HCT116 (cell line): ENCODE measurements around the gene CLASP2. TPM values are rescaled to one million over a fixed set of nuclear protein-coding genes. Genes with fewer than 3 reads are reported as not detected.

Experiments used
- ATAC-seq: fragments of 200-7000 bp; cut with Tn5 transposase; 2 replicates; pipeline ENCODE4 v1.9.1; 2020; ENCODE audit warnings: mild to moderate bottlenecking, moderate library complexity
- BruUV-seq: library from RNA; stranded (reverse); fragments of 400-500 nt; replicated peaks from 2 replicates; lab custom pipeline; 2021; lab: Mats Ljungman, UMichigan
- CTCF ChIA-PET: fragments of 300-600 bp; sonication (Branson Sonifier 250); formaldehyde crosslinking; loops from one replicate; lab custom pipeline; 2021; ENCODE audit warnings: antibody characterized with exemption; lab: Charles Lee
- POLR2A ChIA-PET: fragments of 300-600, 350-600 bp; sonication (Branson Sonifier 250); formaldehyde crosslinking; loops from one replicate; lab custom pipeline; 2021; ENCODE audit warnings: antibody characterized with exemption; lab: Charles Lee
- RAD21 ChIA-PET, 2 experiments: fragments of 300-600 bp; sonication (Branson Sonifier 250); formaldehyde crosslinking; loops; one replicate each; lab custom pipeline; 2023; ENCODE audit warnings: low total read pairs in 2 of 2; ENCODE audit not compliant: uncharacterized antibody in 2 of 2, unreplicated experiment in 2 of 2, low non-redundant PET in 1 of 2; lab: Charles Lee
- DNase-seq: peaks from one replicate; pipeline ENCODE4 v3.0.0-alpha.2; 2010; ENCODE audit warnings: low read depth, low spot score
- H2AFZ ChIP-seq: fragments of 200-600 bp; shearing (Covaris generic), sonication (generic); 2 replicates; pipeline ENCODE4 v1.6.1; 2017; ENCODE audit warnings: low read depth, mixed run types, mixed read lengths, antibody characterized with exemption, low read length; ENCODE audit not compliant: poor library complexity, severe bottlenecking
- H3K27ac ChIP-seq: 2 replicates; pipeline ENCODE4 v1.5.1; 2012; ENCODE audit warnings: low read depth, low read length
- H3K27me3 ChIP-seq: fragments of 200-600 bp; sonication (generic); 2 replicates; pipeline ENCODE4 v1.6.1; 2016; ENCODE audit warnings: mixed run types, low read length, mixed read lengths; ENCODE audit not compliant: insufficient read depth
- H3K36me3 ChIP-seq, 2 experiments: fragments of 200-500 bp in 1 of 2; fragments of 200-600 bp in 1 of 2; sonication (Bioruptor generic) in 1 of 2; sonication (generic) in 1 of 2; 2 replicates each; pipeline versions ENCODE4 v1.5.1 to v1.6.1; 2014 to 2016; ENCODE audit warnings: low read length in 2 of 2, inconsistent platforms in 1 of 2, mixed read lengths in 1 of 2, mixed run types in 1 of 2; ENCODE audit not compliant: insufficient read depth in 2 of 2, control insufficient read depth in 1 of 2
- H3K4me1 ChIP-seq, 2 experiments: fragments of 200-600 bp in 1 of 2; sonication (generic) in 1 of 2; 2 replicates each; pipeline versions ENCODE4 v1.5.1 to v1.6.1; 2012 to 2017; ENCODE audit warnings: low read length in 2 of 2, inconsistent platforms in 1 of 2, mild to moderate bottlenecking in 1 of 2, mixed read lengths in 1 of 2, mixed run types in 1 of 2, moderate library complexity in 1 of 2; ENCODE audit not compliant: insufficient read depth in 2 of 2, control insufficient read depth in 1 of 2
- H3K4me2 ChIP-seq: fragments of 200-600 bp; sonication (generic); 2 replicates; pipeline ENCODE4 v1.6.1; 2017; ENCODE audit warnings: mixed run types, low read length, mixed read lengths
- H3K4me3 ChIP-seq, 2 experiments: fragments of 200-600 bp in 1 of 2; sonication (generic) in 1 of 2; replicated peaks in 1 of 2; 2 replicates each; pipeline ENCODE4 v1.5.1; 2011 to 2016; ENCODE audit warnings: low read length in 2 of 2, control low read depth in 1 of 2, low read depth in 1 of 2, mild to moderate bottlenecking in 1 of 2, mixed read lengths in 1 of 2, mixed run types in 1 of 2
- H3K79me2 ChIP-seq: fragments of 200-600 bp; sonication (generic); 2 replicates; pipeline ENCODE4 v1.6.1; 2017; ENCODE audit warnings: mild to moderate bottlenecking, mixed run types, low read length, moderate library complexity, mixed read lengths; ENCODE audit not compliant: insufficient read depth
- H3K9ac ChIP-seq: fragments of 200-600 bp; sonication (generic); 2 replicates; pipeline ENCODE4 v1.6.1; 2016; ENCODE audit warnings: low read length, mixed read lengths
- H3K9me2 ChIP-seq: fragments of 200-600 bp; sonication (generic), shearing (Covaris generic); 2 replicates; pipeline ENCODE4 v1.6.1; 2017; ENCODE audit warnings: mixed run types, mild to moderate bottlenecking, moderate library complexity; ENCODE audit not compliant: insufficient read depth
- H3K9me3 ChIP-seq, 2 experiments: fragments of 200-500 bp in 1 of 2; fragments of 200-600 bp in 1 of 2; sonication (Bioruptor generic) in 1 of 2; sonication (generic) in 1 of 2; 2 replicates each; pipeline ENCODE4 v1.6.1; 2014 to 2017; ENCODE audit warnings: low read length in 2 of 2, mixed read lengths in 2 of 2, inconsistent platforms in 1 of 2, low read depth in 1 of 2, mild to moderate bottlenecking in 1 of 2, mixed run types in 1 of 2, moderate library complexity in 1 of 2; ENCODE audit not compliant: control insufficient read depth in 1 of 2, insufficient read depth in 1 of 2
- H4K20me1 ChIP-seq: fragments of 200-600 bp; sonication (generic), shearing (Covaris generic); 2 replicates; pipeline ENCODE4 v1.6.1; 2017; ENCODE audit warnings: mixed run types, mild to moderate bottlenecking, moderate library complexity; ENCODE audit not compliant: insufficient read depth
- EZH2 ChIP-seq: fragments of 200-600 bp; sonication (generic); IDR thresholded peaks from 2 replicates; pipeline ENCODE4 v1.6.1; 2017; ENCODE audit warnings: antibody characterized with exemption, mixed run types
- EZH2phosphoT487 ChIP-seq: fragments of 200-600 bp; IDR thresholded peaks from 2 replicates; pipeline ENCODE4 v1.6.1; 2018; ENCODE audit warnings: antibody characterized with exemption, borderline replicate concordance
- POLR2AphosphoS5 ChIP-seq: IDR thresholded peaks from 2 replicates; pipeline ENCODE4 v1.6.1; 2011; ENCODE audit warnings: mild to moderate bottlenecking, low read depth, low read length, moderate library complexity
- SIN3A ChIP-seq: IDR thresholded peaks from 2 replicates; pipeline ENCODE4 v1.6.1; 2012; ENCODE audit warnings: low read depth
- TCF7L2 ChIP-seq: IDR thresholded peaks from 2 replicates; pipeline ENCODE4 v1.7.0; 2011; ENCODE audit warnings: borderline replicate concordance, inconsistent platforms; ENCODE audit not compliant: insufficient read depth, insufficient read length; ENCODE audit errors: extremely low read depth
- YY1 ChIP-seq: IDR thresholded peaks from 2 replicates; pipeline ENCODE4 v1.6.1; 2011; ENCODE audit warnings: low read length, low read depth, moderate library complexity, mild to moderate bottlenecking; ENCODE audit not compliant: insufficient replicate concordance; ENCODE audit errors: extremely low read depth
- ZNF274 ChIP-seq: fragments of 200-500 bp; sonication (Bioruptor generic); IDR thresholded peaks from 2 replicates; pipeline ENCODE4 v1.6.1; 2014; ENCODE audit warnings: mild to moderate bottlenecking, low read depth, low read length, inconsistent platforms
- intact Hi-C: fragments of 100-400 bp; cut with micrococcal nuclease; formaldehyde crosslinking; loops from 2 replicates; pipeline ENCODE4 v1.10.0; 2022
- total RNA-seq: library from RNA; stranded (reverse); gene quantifications from one replicate; pipeline ENCODE4 v1.2.1, GENCODE V29; 2021; ENCODE audit not compliant: unreplicated experiment
- TF ChIP-seq, protein P1 (sequence below), 3 experiments: fragments of 200-600 bp in 1 of 3; sonication (generic) in 1 of 3; IDR thresholded peaks in 2 of 3; conservative IDR thresholded peaks in 1 of 3; 2 replicates each; pipeline ENCODE4 v1.5.1; 2012 to 2017; ENCODE audit warnings: low read depth in 2 of 3, low read length in 2 of 3, antibody characterized with exemption in 1 of 3, borderline replicate concordance in 1 of 3, control low read depth in 1 of 3, mild to moderate bottlenecking in 1 of 3, mixed read lengths in 1 of 3, mixed run types in 1 of 3, moderate library complexity in 1 of 3; ENCODE audit not compliant: insufficient read depth in 1 of 3
- TF ChIP-seq, protein P2 (sequence below): IDR thresholded peaks from 2 replicates; pipeline ENCODE4 v1.6.1; 2012

CLASP2 gene
- total RNA-seq, 1 experiment from 2014 or later, result 36.3 TPM

DNA sequence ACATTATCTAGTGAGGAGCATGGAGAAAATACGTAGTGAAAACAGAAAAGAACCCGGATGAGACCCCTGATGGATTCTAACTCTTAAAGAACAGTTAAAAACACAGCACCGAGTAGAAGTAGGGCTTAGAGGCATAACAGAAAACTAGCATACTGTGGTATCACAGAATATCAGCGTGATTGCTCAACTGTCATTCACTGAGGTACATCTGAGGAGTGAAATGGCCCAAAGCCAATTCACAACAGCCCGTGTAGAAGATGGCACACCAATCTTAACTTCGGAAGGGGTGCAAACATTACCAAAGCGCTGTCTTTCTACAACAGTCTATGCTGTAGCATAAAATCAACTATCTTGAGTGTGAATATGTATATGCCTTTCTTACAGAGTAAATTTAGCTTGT, 1.8 kb downstream of the CLASP2 start:
- RAD21 ChIA-PET, result no interaction called here
- Histone ChIP-seq H3K4me1 (peaks cover 3 to 16% of the 10 kb centered on the region in 2 experiments; a peak in 3 of 4 replicates), H3K4me3 (no peak overlapping the region), H2AFZ (no peak overlapping the region), H3K9ac (no peak overlapping the region)
- TF ChIP-seq, protein P1, sequence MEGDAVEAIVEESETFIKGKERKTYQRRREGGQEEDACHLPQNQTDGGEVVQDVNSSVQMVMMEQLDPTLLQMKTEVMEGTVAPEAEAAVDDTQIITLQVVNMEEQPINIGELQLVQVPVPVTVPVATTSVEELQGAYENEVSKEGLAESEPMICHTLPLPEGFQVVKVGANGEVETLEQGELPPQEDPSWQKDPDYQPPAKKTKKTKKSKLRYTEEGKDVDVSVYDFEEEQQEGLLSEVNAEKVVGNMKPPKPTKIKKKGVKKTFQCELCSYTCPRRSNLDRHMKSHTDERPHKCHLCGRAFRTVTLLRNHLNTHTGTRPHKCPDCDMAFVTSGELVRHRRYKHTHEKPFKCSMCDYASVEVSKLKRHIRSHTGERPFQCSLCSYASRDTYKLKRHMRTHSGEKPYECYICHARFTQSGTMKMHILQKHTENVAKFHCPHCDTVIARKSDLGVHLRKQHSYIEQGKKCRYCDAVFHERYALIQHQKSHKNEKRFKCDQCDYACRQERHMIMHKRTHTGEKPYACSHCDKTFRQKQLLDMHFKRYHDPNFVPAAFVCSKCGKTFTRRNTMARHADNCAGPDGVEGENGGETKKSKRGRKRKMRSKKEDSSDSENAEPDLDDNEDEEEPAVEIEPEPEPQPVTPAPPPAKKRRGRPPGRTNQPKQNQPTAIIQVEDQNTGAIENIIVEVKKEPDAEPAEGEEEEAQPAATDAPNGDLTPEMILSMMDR (IDR thresholded peaks at IDR 0.05 in 2 of 3, conservative IDR thresholded peaks at IDR 0.05 in 1 of 3; ENCODE audit: borderline replicate concordance in 1 of 3, insufficient read depth in 1 of 3, low read depth in 2 of 3, low read length in 2 of 3), result no peak
- no peak for TF ChIP-seq EZH2phosphoT487
- no peak for TF ChIP-seq ZNF274
- no peak for TF ChIP-seq SIN3A
- no peak for TF ChIP-seq TCF7L2
- TF ChIP-seq, protein P2, sequence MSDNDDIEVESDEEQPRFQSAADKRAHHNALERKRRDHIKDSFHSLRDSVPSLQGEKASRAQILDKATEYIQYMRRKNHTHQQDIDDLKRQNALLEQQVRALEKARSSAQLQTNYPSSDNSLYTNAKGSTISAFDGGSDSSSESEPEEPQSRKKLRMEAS, result no peak
- TF ChIP-seq EZH2, result no peak
- no peak for TF ChIP-seq POLR2AphosphoS5
- TF ChIP-seq YY1, result no peak
- TF ChIP-seq, all 23 proteins: peak for 0
- ChIA-PET CTCF (no interaction called here), POLR2A (no interaction called here)
- Histone ChIP-seq H3K27ac (no peak overlapping the region), H4K20me1 (no peaks in the 10 kb centered on the region), H3K79me2 (peaks cover 62% of the 10 kb centered on the region), H3K36me3 (no peaks in the 10 kb centered on the region), H3K27me3 (no peaks in the 10 kb centered on the region), H3K9me2 (no peaks in the 10 kb centered on the region), H3K4me2 (peak overlapping the region; percentile 84; the same call in 1 of the 2 replicates), H3K9me3 (no peaks in the 10 kb centered on the region)
- BruUV-seq, result no TSS peak
- DNase-seq, result no peak
- no peak for ATAC-seq
- intact Hi-C loops, result no loop called here
